GM18517 (cell line): Measurements from ENCODE around the gene INPP1.
"Not testable (repeated sequence)": the region's sequence is repeated elsewhere in the genome, so short reads cannot be mapped to it uniquely, and the experiment has no call there.

ENCODE experiments used
- ATAC-seq: cut with Tn5 transposase; IDR thresholded peaks from one replicate; pipeline ENCODE4 v1.9.1; 2021; ENCODE audit warnings: mild to moderate bottlenecking, moderate library complexity; ENCODE audit not compliant: unreplicated experiment

Gene INPP1, protein sequence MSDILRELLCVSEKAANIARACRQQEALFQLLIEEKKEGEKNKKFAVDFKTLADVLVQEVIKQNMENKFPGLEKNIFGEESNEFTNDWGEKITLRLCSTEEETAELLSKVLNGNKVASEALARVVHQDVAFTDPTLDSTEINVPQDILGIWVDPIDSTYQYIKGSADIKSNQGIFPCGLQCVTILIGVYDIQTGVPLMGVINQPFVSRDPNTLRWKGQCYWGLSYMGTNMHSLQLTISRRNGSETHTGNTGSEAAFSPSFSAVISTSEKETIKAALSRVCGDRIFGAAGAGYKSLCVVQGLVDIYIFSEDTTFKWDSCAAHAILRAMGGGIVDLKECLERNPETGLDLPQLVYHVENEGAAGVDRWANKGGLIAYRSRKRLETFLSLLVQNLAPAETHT

DNA sequence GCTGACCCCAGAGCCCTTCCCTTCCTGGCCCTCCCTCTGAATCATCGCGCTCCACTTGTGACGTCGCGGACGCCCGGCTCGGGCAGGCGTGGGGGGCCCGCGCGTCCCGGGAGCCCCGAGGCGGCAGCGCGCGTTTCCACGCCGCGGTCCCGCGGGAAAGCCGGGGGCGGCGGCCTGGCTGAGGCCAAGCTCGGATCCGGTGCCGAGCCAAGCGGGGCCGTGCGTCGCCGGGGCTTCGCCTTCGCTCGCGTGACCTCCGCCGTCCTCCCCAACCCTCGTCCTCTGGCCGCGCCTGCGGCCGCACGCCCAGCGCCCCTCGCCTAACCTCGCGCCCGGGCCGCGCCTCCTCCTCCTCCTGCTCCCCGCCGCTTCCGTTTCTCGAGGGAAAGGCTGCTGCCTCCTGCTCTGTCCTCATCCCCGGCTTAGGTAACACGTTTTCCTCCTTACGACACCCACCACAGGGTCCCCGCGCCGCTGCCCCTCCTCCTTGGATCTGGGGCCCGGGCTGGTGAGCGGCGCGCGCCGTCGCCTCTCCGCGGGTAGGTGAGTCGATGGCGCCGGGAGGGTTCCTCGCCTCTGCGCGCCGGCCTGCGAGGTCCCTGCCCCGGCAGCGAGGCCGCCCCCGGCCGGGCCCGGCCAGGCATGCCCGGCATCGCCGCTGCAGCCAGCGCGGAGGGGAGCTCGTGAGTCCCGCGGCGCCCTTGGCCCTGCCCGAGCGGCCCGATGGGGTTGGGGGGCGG lies at the start of gene INPP1:
Gene INPP1, plus strand, starts transcription at position 54 of the 740 bp plus-strand sequence. CDS start 16,514 bp downstream, outside the sequence.
- ATAC-seq, result peak; percentile 59

DNA sequence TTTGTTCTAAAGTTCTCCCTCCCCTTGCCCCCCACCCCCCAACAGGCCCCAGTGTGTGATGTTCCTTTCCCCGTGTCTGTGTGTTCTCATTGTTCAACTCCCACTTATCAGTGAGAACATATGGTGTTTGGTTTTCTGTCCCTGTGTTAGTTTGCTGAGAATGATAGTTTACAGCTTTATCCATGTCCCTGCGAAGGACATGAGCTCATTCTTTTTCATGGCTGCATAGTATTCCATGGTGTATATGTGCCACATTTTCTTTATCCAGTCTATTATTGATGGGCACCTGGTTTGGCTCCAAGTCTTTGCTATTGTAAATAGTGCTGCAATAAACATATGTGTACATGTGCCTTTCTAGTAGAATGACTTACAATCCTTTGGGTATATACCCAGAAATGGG lies 45.5 kb upstream of the INPP1 start:
- not testable (repeated sequence) for ATAC-seq

DNA sequence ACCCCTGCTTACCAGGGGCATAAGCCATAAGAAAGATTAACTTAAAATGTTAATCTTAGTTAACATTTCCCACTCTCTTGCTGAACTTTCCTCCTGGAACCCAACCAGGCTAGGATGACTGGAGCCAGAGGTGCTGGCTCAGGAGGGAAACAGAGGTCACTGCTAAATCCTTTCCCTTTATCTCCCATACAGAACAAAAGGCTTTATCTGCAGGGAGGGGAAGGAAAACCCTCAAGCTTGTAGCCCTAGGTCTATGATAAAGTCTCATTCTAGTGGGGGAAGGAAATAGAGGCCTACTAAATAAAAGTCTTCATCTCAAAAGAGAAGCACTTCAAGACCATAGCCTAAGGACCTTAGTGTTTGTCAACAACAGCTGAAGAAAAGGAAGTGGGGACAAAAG lies 42.4 kb upstream of the INPP1 start:
- no peak for ATAC-seq

DNA sequence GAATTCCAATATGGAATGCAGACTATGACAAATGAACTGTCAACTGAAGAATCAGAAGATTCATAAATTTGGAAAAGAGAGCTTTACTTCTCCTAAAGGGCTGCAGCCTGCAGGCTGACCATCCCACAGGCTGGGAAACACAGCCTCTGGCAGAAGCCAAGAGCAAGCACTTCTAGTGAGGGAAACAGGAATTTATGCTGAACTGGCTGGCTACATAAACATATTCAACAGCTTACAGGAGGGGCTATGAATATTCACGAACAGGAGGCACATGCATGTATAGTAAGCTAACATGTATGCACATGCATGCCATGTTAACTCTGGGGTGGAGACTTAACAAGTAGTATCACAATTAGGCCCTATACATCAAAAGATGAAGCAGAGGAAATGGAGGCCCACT lies 41.3 kb upstream of the INPP1 start:
- no peak for ATAC-seq

DNA sequence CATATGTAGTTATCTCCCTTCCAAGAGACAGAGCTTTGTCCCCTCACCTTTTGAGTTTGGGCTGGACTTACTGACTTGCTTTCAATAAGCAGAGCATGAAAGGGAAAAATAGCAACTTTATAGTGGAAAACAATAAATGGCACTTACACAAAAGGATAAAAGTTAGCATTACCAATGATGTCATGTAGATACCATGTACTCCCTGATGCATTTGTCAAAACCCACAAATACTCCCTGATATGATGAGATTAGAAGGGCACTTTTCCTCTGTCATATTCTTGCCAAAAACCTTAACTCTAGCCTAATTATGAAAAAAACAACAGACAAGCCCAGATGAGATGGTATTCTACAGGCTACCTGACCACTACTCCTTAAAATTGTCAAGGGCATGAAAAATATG lies 39.7 kb upstream of the INPP1 start:
- ATAC-seq, result no peak

DNA sequence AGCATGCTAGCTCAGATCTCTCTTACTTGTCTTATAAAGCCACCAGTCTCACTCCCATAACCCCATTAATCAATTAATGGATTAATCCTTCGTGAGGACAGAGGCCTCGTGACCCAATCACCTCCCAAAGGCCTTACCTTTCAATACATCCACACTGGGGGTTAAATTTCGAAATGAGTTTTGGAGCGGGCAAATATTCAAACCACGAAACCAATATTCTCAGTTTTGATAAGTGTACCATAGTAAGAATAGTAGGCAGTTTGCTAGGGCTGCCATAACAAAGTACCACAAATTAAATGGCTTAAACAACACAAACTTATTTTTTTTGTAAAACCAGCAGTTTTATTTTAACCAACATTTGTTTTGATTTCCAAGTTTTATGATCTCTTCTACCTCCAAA lies 39.0 kb upstream of the INPP1 start:
- ATAC-seq, result no peak

DNA sequence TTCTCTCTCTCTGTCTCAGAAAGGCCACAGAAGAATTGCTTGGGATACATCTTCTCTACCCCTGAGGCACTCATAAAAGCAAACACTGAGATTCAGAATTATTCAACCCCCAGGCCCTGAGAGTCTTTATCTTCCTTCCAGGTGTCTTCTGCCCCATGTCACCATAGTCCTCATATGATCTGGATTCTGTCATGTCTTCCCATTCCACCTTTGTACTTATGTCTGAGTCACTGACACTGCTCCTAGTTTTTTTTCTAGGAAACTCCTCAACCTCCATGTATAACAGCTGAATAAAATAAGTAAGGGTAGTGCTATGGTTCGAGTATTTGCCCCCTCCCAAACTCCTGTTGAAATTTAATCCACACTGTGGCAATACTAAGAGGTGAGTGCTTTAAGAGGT lies 35.4 kb upstream of the INPP1 start:
- ATAC-seq, result no peak

DNA sequence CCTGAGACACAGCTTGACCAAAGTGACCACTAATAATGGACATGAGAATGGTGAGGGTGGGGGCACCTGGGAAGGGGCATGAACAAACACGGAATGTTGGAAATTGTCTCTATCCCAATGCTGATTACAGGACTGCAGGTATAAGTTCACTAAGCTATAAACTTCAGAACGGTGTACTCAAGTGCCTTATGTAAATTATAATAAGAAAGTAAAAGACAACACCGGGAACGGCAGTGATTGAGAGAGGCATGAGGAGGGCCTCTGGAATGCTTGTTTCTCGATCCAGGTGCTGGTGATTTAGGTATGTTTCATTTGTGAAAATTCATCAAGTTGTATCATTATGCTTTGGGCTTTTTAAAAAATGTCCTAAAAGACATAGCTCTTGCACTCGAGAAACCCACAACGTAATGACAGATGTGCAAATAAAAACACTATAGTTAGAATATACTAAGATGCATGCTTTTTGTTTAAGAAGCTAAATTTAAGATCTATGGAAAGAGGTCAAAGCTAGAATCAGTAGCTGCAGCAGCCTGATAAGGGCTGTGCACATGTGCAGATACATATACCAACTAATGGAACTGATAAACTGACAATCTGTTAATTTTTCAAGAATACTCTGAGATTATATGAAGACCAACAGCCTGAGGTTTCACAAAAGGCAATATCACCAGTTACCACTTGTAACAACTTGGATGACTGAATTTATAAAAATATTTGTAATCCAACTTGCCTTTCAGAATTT lies 31.3 kb upstream of the INPP1 start:
- ATAC-seq, result no peak

DNA sequence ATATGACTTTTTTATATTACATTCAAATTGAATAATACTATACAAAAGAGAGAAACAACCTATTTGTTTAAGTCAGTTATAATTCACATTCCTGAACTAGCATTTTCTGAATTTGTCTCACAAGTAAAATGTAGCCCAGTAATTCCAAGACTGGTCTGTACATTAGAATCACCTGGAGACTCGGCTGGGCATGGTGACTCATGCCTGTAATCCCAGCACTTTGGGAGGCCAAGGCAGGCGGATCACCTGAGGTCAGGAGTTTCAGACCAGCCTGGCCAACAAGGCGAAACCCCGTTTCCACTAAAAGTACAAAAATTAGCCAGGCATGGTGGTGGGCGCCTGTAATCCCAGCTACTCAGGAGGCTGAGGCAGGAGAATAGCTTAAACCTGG lies 30.8 kb upstream of the INPP1 start:
- ATAC-seq, result not testable (repeated sequence)

DNA sequence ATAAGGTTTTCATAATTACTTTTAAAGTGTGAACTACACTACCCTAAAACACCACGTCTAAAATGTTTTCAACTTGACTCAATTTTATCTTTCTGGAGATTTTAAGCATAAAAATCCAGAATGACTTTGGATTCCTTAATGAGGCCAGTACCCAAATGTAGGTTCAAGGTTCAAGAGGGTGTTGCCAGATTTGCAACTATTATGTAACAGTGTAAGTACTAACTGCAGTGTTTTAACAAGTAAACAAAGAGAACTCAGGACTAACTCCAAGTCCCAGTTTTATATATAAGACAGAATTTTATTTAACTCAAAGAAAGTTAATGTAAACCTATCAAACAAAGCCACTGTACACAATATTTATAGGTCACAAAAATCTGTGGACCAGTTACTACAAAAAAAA lies 29.5 kb upstream of the INPP1 start:
- ATAC-seq, result no peak

DNA sequence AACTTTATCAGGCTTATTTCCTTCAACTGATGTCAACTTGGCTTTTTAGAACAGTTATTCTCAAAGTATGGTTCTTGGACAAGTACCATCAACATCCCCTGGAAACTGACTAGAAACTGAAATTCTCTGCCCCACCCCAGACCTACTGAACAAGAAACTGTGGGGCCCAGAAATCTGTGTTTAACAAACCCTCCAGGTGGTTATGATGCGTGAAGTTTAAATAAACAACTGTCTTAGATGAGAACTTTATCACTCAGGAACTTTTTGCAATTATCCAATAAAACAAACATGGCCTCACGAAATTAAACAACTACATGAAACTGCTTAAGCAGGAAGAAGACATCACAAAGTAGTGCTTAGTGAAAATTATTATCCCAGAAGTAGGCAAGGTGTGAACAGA lies 28.1 kb upstream of the INPP1 start:
- no peak for ATAC-seq

DNA sequence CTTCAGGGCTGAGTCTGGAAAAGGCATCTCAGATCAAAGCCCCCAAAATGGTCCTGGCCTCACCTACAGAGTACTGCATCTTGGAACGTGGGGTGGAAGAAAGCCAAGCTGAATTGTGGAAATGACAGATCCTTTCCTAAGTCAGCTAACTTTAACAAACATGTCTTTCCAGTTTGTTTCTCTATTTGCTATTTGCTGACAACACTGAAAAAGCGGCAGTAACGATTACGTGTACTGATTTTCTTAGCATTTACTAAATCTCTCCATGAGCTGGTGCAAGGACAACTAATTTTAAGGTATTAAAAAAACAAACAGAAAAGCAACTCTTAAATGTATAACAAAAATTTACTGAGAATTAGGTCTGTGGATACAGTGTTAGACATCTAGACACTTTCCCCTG lies 24.9 kb upstream of the INPP1 start:
- no peak for ATAC-seq

DNA sequence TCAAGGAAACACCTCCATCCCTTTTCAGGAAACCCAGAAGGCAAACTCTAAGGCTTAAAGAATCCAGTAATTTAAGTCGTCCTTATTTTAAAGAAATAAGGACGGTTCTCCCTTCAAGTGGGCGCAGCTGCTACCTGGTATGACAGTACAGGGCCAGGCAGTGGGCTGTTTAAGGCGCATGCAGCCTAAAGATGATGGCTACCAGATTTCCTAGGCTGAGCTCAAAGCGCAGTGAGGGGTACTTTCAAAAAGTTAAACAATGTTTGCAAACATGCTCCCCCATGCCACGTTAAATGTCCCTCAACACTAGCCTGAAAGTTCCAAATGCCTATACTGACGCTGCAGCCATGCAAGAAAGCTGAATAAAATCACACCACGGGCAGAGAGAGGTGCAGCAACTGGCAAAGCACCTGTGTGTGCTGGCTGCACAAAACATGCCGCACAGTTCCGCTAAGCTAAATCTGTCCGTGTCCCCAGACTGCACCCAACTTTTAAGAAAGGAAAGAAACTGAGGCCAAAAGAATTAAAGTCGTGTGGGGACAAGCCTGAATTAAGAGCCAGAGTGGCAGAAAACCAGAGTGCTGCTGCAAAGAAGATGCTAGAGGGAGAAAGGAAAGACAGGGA lies 24.3 kb upstream of the INPP1 start:
- ATAC-seq, result peak; percentile 31

DNA sequence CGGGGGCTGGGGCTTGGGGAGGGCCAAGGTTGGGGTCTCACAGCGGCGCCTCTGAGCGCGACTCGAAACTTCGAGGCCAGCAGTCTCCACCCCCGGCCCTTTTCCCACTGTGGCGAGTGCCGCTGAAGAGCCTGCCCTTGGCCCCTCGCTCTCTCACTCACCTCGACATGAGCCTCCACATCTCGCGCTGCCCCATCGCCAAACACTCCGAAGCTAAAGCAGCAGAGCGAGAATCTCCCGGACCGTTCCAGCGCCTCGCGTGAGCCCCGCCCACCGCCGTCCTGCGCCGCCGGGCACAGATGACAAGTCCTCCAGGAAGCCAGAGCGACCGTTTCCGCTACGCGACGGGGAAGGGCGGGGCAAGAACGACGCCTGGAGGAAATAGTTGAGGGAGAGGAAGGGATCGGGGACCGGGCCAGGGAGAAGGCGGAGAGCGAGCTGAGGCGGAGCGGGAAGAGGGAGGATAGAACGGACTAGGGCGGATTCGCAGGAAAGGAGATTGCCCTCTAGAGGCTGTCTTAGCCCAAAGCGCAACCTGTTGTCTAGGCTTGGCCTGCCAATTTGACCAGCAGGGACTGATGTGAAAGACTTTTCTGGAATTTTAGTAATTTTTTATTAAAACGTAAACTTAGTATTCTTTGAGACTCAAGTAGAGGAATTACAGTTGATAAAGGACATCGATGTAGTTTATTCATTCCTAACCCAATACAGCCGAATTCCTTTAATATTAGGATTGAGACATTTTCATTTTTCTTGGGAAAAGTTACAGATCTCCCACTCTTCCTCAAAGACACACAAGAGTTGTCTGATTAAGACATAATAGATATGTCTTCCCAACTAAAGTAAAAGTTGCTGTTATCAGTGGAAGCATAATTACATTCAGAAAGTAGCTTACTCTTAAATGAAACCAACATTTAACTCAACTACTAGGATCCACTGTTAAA lies 23.6 kb upstream of the INPP1 start, which contains the start of gene HIBCH:
Gene HIBCH, minus strand, starts transcription at position 272 of the 944 bp plus-strand sequence. Its CDS starts 76 bp downstream, at position 196.
- peak; percentile 79 for ATAC-seq

DNA sequence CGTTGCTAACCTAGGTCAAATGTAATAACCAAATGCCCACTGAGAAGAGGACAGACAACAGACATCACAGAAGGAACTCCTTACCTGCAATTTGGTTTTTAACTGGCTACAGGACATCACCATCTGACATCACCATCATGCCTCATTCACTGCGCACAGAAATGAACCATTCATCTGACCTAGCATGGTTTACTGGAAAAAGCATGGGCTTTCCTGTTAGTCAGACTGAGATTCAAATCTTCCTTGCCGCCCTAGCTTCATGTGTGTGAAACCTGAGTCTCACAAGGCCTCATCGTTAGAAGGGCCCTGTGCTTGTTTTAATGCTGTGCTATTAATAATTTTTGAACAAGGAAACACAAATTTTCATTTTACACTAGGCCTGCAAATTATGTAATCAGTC lies 22.7 kb upstream of the INPP1 start:
- no peak for ATAC-seq

DNA sequence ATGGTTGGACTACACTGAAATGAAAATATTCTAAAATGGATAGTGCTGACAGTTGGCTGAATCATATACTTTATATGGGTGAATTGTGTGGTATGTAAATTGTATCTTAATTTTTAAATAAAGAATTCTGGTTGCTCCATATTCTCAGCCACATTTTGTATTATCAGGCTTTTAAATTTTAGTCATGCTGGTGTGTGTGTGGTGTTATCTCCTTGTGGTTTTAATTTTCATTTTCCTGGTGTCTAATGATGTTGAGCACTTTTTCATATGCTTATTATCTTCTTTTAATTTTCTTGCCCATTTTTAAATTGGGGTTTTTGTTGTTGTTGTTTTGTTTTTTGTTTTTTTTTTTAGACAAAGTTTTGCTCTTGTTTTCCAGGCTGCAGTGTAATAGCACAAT lies 20.0 kb upstream of the INPP1 start:
- no peak for ATAC-seq

DNA sequence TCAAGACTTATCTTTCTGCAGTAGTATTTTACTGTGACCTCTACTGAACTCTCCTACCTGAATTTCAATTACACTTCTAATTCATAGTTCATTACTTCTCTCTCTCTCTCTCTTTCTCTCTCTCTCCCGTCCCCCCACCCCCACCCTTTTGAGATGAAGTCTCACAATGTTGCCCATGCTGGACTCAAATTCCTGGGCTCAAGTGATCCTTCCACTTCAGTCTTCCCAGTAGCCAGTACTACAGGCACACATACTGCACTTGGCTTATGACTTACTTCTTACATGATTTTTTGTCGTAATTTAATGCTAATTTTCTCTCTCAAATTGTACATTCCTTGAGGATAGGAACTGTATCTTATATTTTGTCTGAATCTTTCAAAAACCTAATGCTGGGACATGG lies 17.8 kb upstream of the INPP1 start:
- no peak for ATAC-seq

DNA sequence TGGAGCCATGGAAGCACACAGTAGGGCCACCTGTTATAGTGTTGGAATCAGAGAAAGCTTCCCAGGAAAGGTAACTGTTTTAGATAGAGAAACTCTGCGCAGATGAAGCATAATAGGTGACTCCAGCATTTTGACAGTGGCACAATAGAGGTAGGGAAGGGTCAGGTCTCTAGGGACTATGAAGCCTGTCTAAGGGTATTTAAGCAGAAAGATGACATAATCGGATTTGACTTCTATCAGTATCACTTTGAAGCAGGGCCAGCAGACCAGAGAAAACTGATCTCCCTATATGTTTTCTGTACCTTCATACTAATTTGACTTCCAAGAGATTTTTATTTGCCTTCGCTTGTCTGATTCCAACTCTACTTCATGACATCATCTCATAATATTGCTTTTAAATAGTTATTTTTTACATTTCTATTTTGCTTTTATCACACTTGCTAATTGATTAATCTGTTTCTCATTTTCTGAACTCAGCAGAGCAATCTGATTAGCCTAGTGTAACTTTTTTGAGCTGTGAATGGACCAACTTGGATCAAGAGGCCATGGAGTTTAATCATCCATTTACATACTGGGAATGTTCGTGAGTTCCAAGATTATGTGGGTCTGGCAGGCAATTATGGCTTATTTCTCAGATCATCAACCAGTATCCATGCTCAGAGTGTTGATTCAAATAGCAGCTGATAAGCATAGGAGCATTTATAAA lies 15.4 kb upstream of the INPP1 start:
- ATAC-seq, result no peak

DNA sequence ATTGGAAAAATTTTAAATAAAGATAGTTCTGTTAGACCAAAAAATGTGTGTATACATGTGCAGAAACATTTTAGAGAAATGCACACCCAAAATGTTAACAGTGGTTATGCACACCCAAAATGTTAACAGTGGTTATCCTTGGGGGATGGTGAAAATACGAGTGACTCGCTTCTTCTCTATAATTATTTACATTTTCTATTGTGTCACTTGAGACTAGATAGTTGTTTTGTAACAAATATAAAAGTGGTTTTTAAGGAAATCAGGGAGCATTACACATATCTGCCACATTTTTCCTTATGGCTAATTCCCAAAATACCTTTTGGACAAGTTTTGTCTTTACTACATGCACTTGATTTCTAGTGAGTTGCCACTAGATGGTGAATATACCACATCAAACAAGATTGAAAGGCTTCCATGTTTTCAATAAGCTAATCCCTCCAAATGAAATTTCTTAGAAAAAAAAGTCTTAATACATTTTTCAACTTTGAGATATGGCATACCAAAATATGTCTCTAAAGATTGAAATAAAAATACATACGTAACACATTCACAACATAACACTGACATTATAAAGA lies 14.7 kb upstream of the INPP1 start:
- ATAC-seq, result no peak
